GM12878 (cell line): ENCODE data around the gene PLA2G6. TPM values are rescaled to one million over a fixed set of nuclear protein-coding genes. Genes with fewer than 3 reads are reported as not detected.

Experiments
- ATAC-seq: fragments of 200-7000 bp; cut with Tn5 transposase; 3 replicates; pipeline ENCODE4 v1.9.1; 2020; ENCODE audit warnings: mild to moderate bottlenecking, moderate library complexity
- BruUV-seq: library from RNA; stranded (reverse); fragments of 400-500 nt; replicated peaks from 2 replicates; lab custom pipeline; 2021; lab: Mats Ljungman, UMichigan
- CTCF ChIA-PET: fragments of 300-600 bp; sonication (Branson Sonifier 250); formaldehyde crosslinking; extraction: SDS; loops from one replicate; lab custom pipeline; 2021; ENCODE audit warnings: inconsistent platforms; lab: Yijun Ruan, JAX
- POLR2A ChIA-PET: fragments of 350-600 bp; formaldehyde crosslinking; extraction: SDS; loops from one replicate; lab custom pipeline; 2021; ENCODE audit warnings: inconsistent platforms; lab: Charles Lee
- RAD21 ChIA-PET: fragments of 300-600 bp; sonication (Branson Sonifier 250); formaldehyde crosslinking; loops from one replicate; lab custom pipeline; 2023; ENCODE audit warnings: antibody characterized with exemption; ENCODE audit not compliant: unreplicated experiment; lab: Charles Lee
- SMC1A ChIA-PET: fragments of 300-600 bp; sonication (Branson Sonifier 250); formaldehyde crosslinking; loops from one replicate; lab custom pipeline; 2023; ENCODE audit not compliant: unreplicated experiment, uncharacterized antibody; lab: Charles Lee
- DNase-seq: peaks from one replicate; pipeline ENCODE4 v3.0.0-alpha.2; 2011; ENCODE audit warnings: low read depth, low spot score
- FAIRE-seq: peaks from 3 replicates; lab custom pipeline; 2011; peaks lifted over from hg19 to GRCh38; lab: Jason Lieb, UNC
- H2AFZ ChIP-seq: 2 replicates; pipeline ENCODE4 v1.6.0; 2011; ENCODE audit warnings: low read depth, low read length, control low read depth; ENCODE audit not compliant: control insufficient read depth
- H3K27ac ChIP-seq: 2 replicates; pipeline ENCODE4 v1.5.1; 2011; ENCODE audit warnings: control low read depth; ENCODE audit not compliant: control insufficient read depth, insufficient read depth
- H3K27me3 ChIP-seq, 2 experiments: replicated peaks in 1 of 2; 2 replicates each; pipeline versions ENCODE4 v1.6.0 to v1.6.1; 2011; ENCODE audit warnings: low read length in 1 of 2; ENCODE audit not compliant: control insufficient read depth in 2 of 2, insufficient read depth in 2 of 2
- H3K36me3 ChIP-seq, 2 experiments: 2 replicates each; pipeline ENCODE4 v1.5.1; 2011; ENCODE audit warnings: low read length in 1 of 2; ENCODE audit not compliant: control insufficient read depth in 2 of 2, insufficient read depth in 2 of 2
- H3K4me1 ChIP-seq: 2 replicates; pipeline ENCODE4 v1.6.1; 2011; ENCODE audit warnings: mild to moderate bottlenecking, low read length, moderate library complexity, mixed read lengths; ENCODE audit not compliant: control insufficient read depth, insufficient read depth
- H3K4me2 ChIP-seq: 2 replicates; pipeline ENCODE4 v1.6.0; 2011; ENCODE audit warnings: control low read depth; ENCODE audit not compliant: control insufficient read depth, insufficient read depth
- H3K4me3 ChIP-seq: fragments of 200-600 bp; sonication (generic); 2 replicates; pipeline ENCODE4 v1.5.1; 2016
- H3K79me2 ChIP-seq: 2 replicates; pipeline ENCODE4 v1.6.0; 2011; ENCODE audit warnings: low read length; ENCODE audit not compliant: control insufficient read depth, insufficient read depth
- H3K9ac ChIP-seq: 2 replicates; pipeline ENCODE4 v1.8.0; 2011; ENCODE audit warnings: low read length, control low read depth, mixed read lengths; ENCODE audit not compliant: control insufficient read depth, insufficient read depth
- H3K9me3 ChIP-seq: replicated peaks from 3 replicates; pipeline ENCODE4 v1.5.1; 2011; ENCODE audit warnings: mild to moderate bottlenecking, low read length; ENCODE audit not compliant: control insufficient read depth, insufficient read depth
- H4K20me1 ChIP-seq: 2 replicates; pipeline ENCODE4 v1.6.0; 2011; ENCODE audit not compliant: control insufficient read depth, insufficient read depth
- E2F4 ChIP-seq: IDR thresholded peaks from 2 replicates; pipeline ENCODE4 v1.6.1; 2012; ENCODE audit warnings: low read depth, low read length, improper control_type of control experiment
- EGR1 ChIP-seq, 2 experiments: IDR thresholded peaks; 1 replicate in 1 of 2; 2 replicates in 1 of 2; pipeline ENCODE4 v1.6.1; 2011 to 2012; ENCODE audit warnings: low read depth in 2 of 2, low read length in 2 of 2, borderline replicate concordance in 1 of 2, mild to moderate bottlenecking in 1 of 2, moderate library complexity in 1 of 2
- HSF1 ChIP-seq: fragments of 150-350 bp; IDR thresholded peaks from 2 replicates; pipeline ENCODE4 v1.6.1; 2014; ENCODE audit warnings: mild to moderate bottlenecking, low read depth, low read length
- NFXL1 ChIP-seq: fragments of 450-650 bp; IDR thresholded peaks from 2 replicates; pipeline ENCODE4 v1.6.1; 2017; ENCODE audit warnings: antibody characterized with exemption, mild to moderate bottlenecking, borderline replicate concordance
- PML ChIP-seq: IDR thresholded peaks from 2 replicates; pipeline ENCODE4 v1.6.1; 2012; ENCODE audit warnings: low read length, inconsistent platforms
- RAD21 ChIP-seq: IDR thresholded peaks from 2 replicates; pipeline ENCODE4 v1.6.1; 2011; ENCODE audit warnings: mild to moderate bottlenecking, low read depth, low read length, moderate library complexity; ENCODE audit not compliant: insufficient read depth
- RBBP5 ChIP-seq: fragments of 200-600 bp; sonication (generic); conservative IDR thresholded peaks from 2 replicates; pipeline ENCODE4 v1.6.1; 2016
- REST ChIP-seq: IDR thresholded peaks from 2 replicates; pipeline ENCODE4 v1.6.1; 2012; ENCODE audit warnings: mild to moderate bottlenecking, low read depth, low read length
- SIX5 ChIP-seq: IDR thresholded peaks from 2 replicates; pipeline ENCODE4 v1.6.1; 2011; ENCODE audit warnings: mild to moderate bottlenecking, low read depth, low read length, moderate library complexity; ENCODE audit not compliant: severe bottlenecking
- SMAD1 ChIP-seq: fragments of 450-650 bp; IDR thresholded peaks from 2 replicates; pipeline ENCODE4 v1.6.1; 2018; ENCODE audit warnings: mild to moderate bottlenecking, low read depth; ENCODE audit not compliant: partially characterized antibody
- TAF1 ChIP-seq: IDR thresholded peaks from 2 replicates; pipeline ENCODE4 v1.6.1; 2011; ENCODE audit warnings: mild to moderate bottlenecking, low read depth, low read length, borderline replicate concordance
- YY1 ChIP-seq: IDR thresholded peaks from 2 replicates; pipeline ENCODE4 v1.6.1; 2011; ENCODE audit warnings: low read depth, mild to moderate bottlenecking, low read length
- ZNF274 ChIP-seq: IDR thresholded peaks from one replicate; pipeline ENCODE4 v1.8.0; 2011; ENCODE audit not compliant: insufficient read length, insufficient read depth
- WGBS: methylation state at CpG from one replicate; pipeline ENCODE4 v1.1.6; 2016; ENCODE audit warnings: low lambda C conversion rate; ENCODE audit not compliant: insufficient replicate concordance, insufficient coverage; ENCODE audit errors: missing lambda C conversion rate; 5-methylcytosine and 5-hydroxymethylcytosine counted together
- in situ Hi-C: fragments of 300-500 bp; cut with MboI; formaldehyde crosslinking; loops from 9 replicates; pipeline ENCODE4 v1.14.3; 2018; ENCODE audit warnings: mixed read lengths
- intact Hi-C: fragments of 100-400 bp; cut with micrococcal nuclease; formaldehyde crosslinking; loops from one replicate; pipeline ENCODE4 v1.14.2; 2022; ENCODE audit not compliant: unreplicated experiment
- polyA plus RNA-seq, 11 experiments: library from polyadenylated mRNA; depleted of rRNA in 4 of 11; unstranded in 6 of 11; stranded (reverse) in 5 of 11; fragments of >200 nt; fragmentation: Nextera tagmentation in 4 of 11; fragmentation: Illumina TruSeq in 1 of 11; extraction: Ambion mirVana in 4 of 11; extraction: Trizol in 1 of 11; gene quantifications; 1 replicate in 1 of 11; 2 replicates in 10 of 11; pipeline versions ENCODE4 v1.2.1 to v1.2.3, GENCODE V29; 2011 to 2016; ENCODE audit warnings: inconsistent platforms in 2 of 11, missing spikeins in 2 of 11, low read depth in 1 of 11
- total RNA-seq, 4 experiments: library from RNA; depleted of rRNA in 3 of 4; stranded (reverse); fragments of >200 nt in 3 of 4; fragmentation: Illumina TruSeq in 1 of 4; extraction: Trizol in 1 of 4; gene quantifications; 2 replicates each; pipeline versions ENCODE4 v1.2.1 to v1.2.3, GENCODE V29; 2013 to 2021
- TF ChIP-seq, protein P1 (sequence below): fragments of 450-650 bp; IDR thresholded peaks from 2 replicates; pipeline ENCODE4 v1.6.1; 2018; ENCODE audit warnings: borderline replicate concordance, mild to moderate bottlenecking; ENCODE audit not compliant: partially characterized antibody

The PLA2G6 gene
- total and polyA plus RNA-seq, 10 of the 15 experiments (the other 5 are each of a cell fraction or from before 2014, with no cell fraction given), result 0.15 to 42.2 (median 15.8) TPM

DNA sequence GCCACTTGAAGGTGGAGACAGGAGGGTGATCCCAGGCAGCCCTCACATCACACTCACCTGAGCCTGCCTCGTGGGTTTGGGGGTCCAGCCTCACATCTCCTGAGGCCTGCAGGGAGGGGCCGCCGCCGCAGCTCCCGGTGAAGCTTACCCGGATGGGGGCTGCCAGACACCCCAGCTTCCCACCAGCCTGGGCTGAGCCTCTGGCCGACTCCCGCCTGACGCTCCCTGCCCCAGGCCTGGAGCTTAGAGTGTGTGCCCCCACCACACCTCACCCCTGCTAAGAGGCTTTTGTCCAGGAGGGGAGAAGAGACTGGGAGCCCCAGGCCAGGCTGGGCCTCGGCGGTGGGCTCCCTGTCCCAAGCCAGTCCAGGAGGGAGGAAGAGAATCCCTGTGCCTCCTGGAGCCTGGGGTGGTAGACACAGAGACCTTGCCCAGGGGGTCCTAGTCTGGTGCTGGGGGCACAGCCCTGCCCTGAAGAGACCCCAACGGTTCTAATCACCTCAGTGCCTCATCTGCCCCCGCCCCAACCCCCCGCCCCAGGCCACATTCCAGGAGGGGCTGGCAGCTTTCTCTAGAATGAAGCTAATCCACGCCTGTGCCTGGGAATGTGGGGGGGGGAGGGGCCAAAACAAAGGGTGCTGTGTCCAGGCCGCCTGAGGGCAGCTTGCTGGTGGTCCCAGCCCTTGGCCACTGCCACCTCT, 97.5 kb downstream of the PLA2G6 start, which contains the start of gene SLC16A8:
Gene SLC16A8, minus strand, starts transcription at position 254 of the 701 bp plus-strand sequence. CDS start 1,311 bp downstream, outside the sequence.
- H3K4me2 ChIP-seq, result no peak within 1 kb of the TSS

More for the DNA sequence above, 97.5 kb downstream of the PLA2G6 start, which contains the start of gene SLC16A8:
- POLR2A ChIA-PET, result no interaction called here
- ATAC-seq (no peak), FAIRE-seq (no peak), DNase-seq (no peak)
- Histone ChIP-seq H3K9ac (no peak within 1 kb of the TSS), H2AFZ (no peak within 1 kb of the TSS), H3K79me2 (no peaks in the 10 kb centered on the region), H4K20me1 (no peaks in the 10 kb centered on the region), H3K4me1 (no peaks in the 10 kb centered on the region), H3K36me3 (no peaks in the 10 kb centered on the region), H3K27me3 (peaks cover 8 to 9% of the 10 kb centered on the region in 2 experiments; a peak in 3 of 4 replicates), H3K4me3 (no peak within 1 kb of the TSS), H3K27ac (no peak within 1 kb of the TSS), H3K9me3 (no peaks in the 10 kb centered on the region)
- in situ Hi-C loops, result no loop called here
- intact Hi-C loops, result no loop called here
- WGBS, result 41% methylated on average over 13 of the region's 16 CpGs
- RAD21 ChIA-PET, result no interaction called here
- SMC1A ChIA-PET, result no interaction called here
- no TSS peak for BruUV-seq
- CTCF ChIA-PET, result no interaction called here
- no peak for TF ChIP-seq RAD21
- TF ChIP-seq HSF1, result no peak
- TF ChIP-seq EGR1 (IDR thresholded peaks at IDR 0.05; ENCODE audit: borderline replicate concordance in 1 of 2, low read depth in 2 of 2, low read length in 2 of 2), result no peak
- no peak for TF ChIP-seq SMAD1
- TF ChIP-seq RBBP5, result no peak
- TF ChIP-seq SIX5, result no peak
- no peak for TF ChIP-seq E2F4
- no peak for TF ChIP-seq YY1
- no peak for TF ChIP-seq TAF1
- TF ChIP-seq PML, result no peak
- TF ChIP-seq, protein P1, sequence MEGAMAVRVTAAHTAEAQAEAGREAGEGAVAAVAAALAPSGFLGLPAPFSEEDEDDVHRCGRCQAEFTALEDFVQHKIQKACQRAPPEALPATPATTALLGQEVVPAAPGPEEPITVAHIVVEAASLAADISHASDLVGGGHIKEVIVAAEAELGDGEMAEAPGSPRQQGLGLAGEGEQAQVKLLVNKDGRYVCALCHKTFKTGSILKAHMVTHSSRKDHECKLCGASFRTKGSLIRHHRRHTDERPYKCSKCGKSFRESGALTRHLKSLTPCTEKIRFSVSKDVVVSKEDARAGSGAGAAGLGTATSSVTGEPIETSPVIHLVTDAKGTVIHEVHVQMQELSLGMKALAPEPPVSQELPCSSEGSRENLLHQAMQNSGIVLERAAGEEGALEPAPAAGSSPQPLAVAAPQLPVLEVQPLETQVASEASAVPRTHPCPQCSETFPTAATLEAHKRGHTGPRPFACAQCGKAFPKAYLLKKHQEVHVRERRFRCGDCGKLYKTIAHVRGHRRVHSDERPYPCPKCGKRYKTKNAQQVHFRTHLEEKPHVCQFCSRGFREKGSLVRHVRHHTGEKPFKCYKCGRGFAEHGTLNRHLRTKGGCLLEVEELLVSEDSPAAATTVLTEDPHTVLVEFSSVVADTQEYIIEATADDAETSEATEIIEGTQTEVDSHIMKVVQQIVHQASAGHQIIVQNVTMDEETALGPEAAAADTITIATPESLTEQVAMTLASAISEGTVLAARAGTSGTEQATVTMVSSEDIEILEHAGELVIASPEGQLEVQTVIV, result no peak
- TF ChIP-seq NFXL1, result no peak
- TF ChIP-seq REST, result no peak
- TF ChIP-seq ZNF274, result no peak
